GM12892 (cell line): ENCODE measurements around the gene MYO10.

Source experiments
- DNase-seq: peaks from one replicate; pipeline ENCODE4 v3.0.0; 2011; ENCODE audit not compliant: insufficient read length
- FAIRE-seq: peaks from 2 replicates; lab custom pipeline; 2011; peaks lifted over from hg19 to GRCh38; lab: Jason Lieb, UNC
- POLR2A ChIP-seq: IDR thresholded peaks from 2 replicates; pipeline ENCODE4 v1.6.1; 2011; ENCODE audit warnings: low read depth, low read length, control low read depth
- POLR2AphosphoS5 ChIP-seq: IDR thresholded peaks from 2 replicates; pipeline ENCODE4 v1.6.1; 2011; ENCODE audit warnings: low read depth, low read length, control low read depth
- TAF1 ChIP-seq: IDR thresholded peaks from 2 replicates; pipeline ENCODE4 v1.6.1; 2011; ENCODE audit warnings: low read depth, mild to moderate bottlenecking, control low read depth, low read length, borderline replicate concordance

Gene MYO10

DNA sequence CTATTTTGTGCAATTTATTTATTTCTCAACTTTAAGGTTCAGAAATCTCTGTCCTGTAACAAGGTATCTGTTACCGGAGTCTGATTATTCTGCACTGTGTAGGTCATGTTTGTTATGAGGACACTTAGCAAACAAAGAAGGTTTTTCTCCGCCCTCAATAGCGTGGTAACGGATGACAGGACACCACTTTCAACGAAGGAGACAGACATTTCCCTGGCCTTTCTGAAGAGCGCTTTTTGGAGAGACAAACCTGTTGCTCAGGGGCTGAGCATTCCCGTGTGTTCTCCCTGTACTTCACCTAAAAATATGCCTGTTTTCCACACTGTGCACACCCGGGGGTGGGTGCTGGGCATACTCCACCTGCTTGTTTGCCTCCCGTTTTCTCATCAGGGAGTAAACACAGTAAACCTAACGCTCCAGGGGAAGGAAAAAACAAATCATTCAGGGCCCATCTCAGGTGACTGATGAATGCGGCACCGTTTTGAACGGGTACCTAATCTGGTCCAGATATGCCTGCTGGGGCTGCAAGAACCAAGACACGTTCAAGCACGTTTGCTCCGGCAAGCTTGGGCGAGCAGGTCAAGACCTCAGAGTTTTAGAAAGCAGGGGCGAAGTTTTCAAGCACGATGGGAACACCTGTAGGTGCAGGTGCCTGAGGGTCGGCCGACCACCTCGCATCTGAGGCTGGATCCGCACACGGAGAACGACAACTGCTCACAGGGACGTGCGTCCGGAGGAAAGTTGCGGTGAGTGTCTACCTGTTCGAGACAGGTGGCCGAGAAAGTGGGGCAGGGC is 320.1 kb downstream of the MYO10 start:
- TF ChIP-seq POLR2AphosphoS5 (no peak), TAF1 (no peak), POLR2A (no peak)
- no peak for DNase-seq

DNA sequence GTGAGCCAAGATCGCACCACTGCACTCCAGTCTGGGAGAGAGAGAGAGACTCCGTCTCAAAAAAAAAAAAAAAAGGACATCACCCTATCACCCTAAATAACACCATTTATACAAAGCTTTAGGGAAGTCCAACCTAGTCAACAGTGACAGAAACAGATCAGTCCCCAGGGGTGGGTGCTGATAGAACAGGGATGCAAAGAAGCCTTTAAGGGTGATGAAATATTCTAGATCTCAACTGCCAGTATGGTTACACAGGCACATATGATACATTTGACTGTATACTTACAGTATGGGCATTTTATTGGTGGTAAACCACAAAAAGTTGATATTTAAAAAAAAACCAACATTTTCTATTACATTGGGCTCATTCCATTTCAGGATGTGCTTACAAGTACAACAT is 324.1 kb downstream of the MYO10 start:
- no peak for TF ChIP-seq TAF1
- no peak for TF ChIP-seq POLR2A
- no peak for TF ChIP-seq POLR2AphosphoS5
- FAIRE-seq: no peak
- DNase-seq: no peak

More for the DNA sequence above, 320.1 kb downstream of the MYO10 start:
- FAIRE-seq: no peak
